IMR-90 (cell line): ENCODE measurements around the gene KLRC3. TPM values are rescaled to one million over a fixed set of nuclear protein-coding genes. Genes with fewer than 3 reads are reported as not detected.

Source experiments
- ATAC-seq: fragments of 200-7000 bp; cut with Tn5 transposase; 2 replicates; pipeline ENCODE4 v1.9.1; 2020; ENCODE audit warnings: low read depth, mild to moderate bottlenecking, moderate library complexity
- BruUV-seq: library from RNA; stranded (reverse); fragments of 400-500 nt; replicated peaks from 2 replicates; lab custom pipeline; 2021; lab: Mats Ljungman, UMichigan
- CTCF ChIA-PET: fragments of 300-600 bp; formaldehyde crosslinking; extraction: SDS; loops from one replicate; lab custom pipeline; 2021; ENCODE audit warnings: antibody characterized with exemption; lab: Yijun Ruan, JAX
- POLR2A ChIA-PET: fragments of 300-600 bp; sonication (Branson Sonifier 250); formaldehyde crosslinking; loops from one replicate; lab custom pipeline; 2022; ENCODE audit warnings: antibody characterized with exemption; ENCODE audit not compliant: unreplicated experiment; lab: Charles Lee
- DNase-seq: peaks from one replicate; pipeline ENCODE4 v3.0.0; 2013
- H2AFZ ChIP-seq: replicated peaks from 2 replicates; pipeline ENCODE3; 2013; ENCODE audit warnings: low read length, mild to moderate bottlenecking; ENCODE audit not compliant: poor library complexity
- H2AK5ac ChIP-seq: 2 replicates; pipeline ENCODE4 v1.6.1; 2013; ENCODE audit warnings: low read depth, low read length, inconsistent platforms
- H2AK9ac ChIP-seq: replicated peaks from 2 replicates; pipeline ENCODE3; 2013; ENCODE audit warnings: mild to moderate bottlenecking, low read depth, low read length, moderate library complexity; ENCODE audit not compliant: poor library complexity
- H2BK120ac ChIP-seq: 2 replicates; pipeline ENCODE4 v1.6.1; 2013; ENCODE audit warnings: low read depth, low read length, inconsistent platforms
- H2BK15ac ChIP-seq: 3 replicates; pipeline ENCODE4 v1.6.1; 2013; ENCODE audit warnings: low read depth, low read length, inconsistent platforms
- H2BK20ac ChIP-seq: 2 replicates; pipeline ENCODE4 v1.6.1; 2013; ENCODE audit warnings: low read depth, mild to moderate bottlenecking, inconsistent platforms, low read length, moderate library complexity
- H2BK5ac ChIP-seq: 2 replicates; pipeline ENCODE4 v1.6.1; 2013; ENCODE audit warnings: mild to moderate bottlenecking, low read depth, low read length, inconsistent platforms; ENCODE audit not compliant: poor library complexity, severe bottlenecking
- H3K14ac ChIP-seq: replicated peaks from 2 replicates; pipeline ENCODE4 v1.6.1; 2013; ENCODE audit warnings: low read depth, low read length, inconsistent platforms
- H3K18ac ChIP-seq: 2 replicates; pipeline ENCODE4 v1.6.1; 2013; ENCODE audit warnings: low read depth, low read length, control low read depth
- H3K23ac ChIP-seq: 2 replicates; pipeline ENCODE4 v1.6.1; 2013; ENCODE audit warnings: low read depth, low read length, inconsistent platforms
- H3K27ac ChIP-seq: 2 replicates; pipeline ENCODE4 v1.5.1; 2013; ENCODE audit warnings: mild to moderate bottlenecking, control low read depth, low read length; ENCODE audit not compliant: insufficient read depth
- H3K27me3 ChIP-seq: 2 replicates; pipeline ENCODE4 v1.6.1; 2013; ENCODE audit warnings: low read length; ENCODE audit not compliant: control insufficient read depth, insufficient read depth
- H3K36me3 ChIP-seq: 2 replicates; pipeline ENCODE4 v1.6.1; 2013; ENCODE audit warnings: low read length, mixed read lengths; ENCODE audit not compliant: control insufficient read depth, insufficient read depth
- H3K4ac ChIP-seq: 2 replicates; pipeline ENCODE4 v1.6.1; 2013; ENCODE audit warnings: low read depth, low read length, inconsistent platforms
- H3K4me1 ChIP-seq: 2 replicates; pipeline ENCODE4 v1.6.1; 2013; ENCODE audit warnings: low read length, mixed read lengths; ENCODE audit not compliant: control insufficient read depth, insufficient read depth
- H3K4me2 ChIP-seq: 2 replicates; pipeline ENCODE4 v1.6.1; 2013; ENCODE audit warnings: low read depth, mild to moderate bottlenecking, control low read depth, low read length, moderate library complexity
- H3K4me3 ChIP-seq: 2 replicates; pipeline ENCODE4 v1.5.1; 2013; ENCODE audit warnings: low read depth, mild to moderate bottlenecking, control low read depth, low read length, moderate library complexity; ENCODE audit not compliant: insufficient read depth
- H3K56ac ChIP-seq: 2 replicates; pipeline ENCODE4 v1.6.1; 2013; ENCODE audit warnings: low read length, inconsistent platforms; ENCODE audit not compliant: insufficient read depth; ENCODE audit errors: extremely low read depth
- H3K79me1 ChIP-seq, 2 experiments: 2 replicates each; pipeline ENCODE4 v1.6.1; 2013; ENCODE audit warnings: low read length in 2 of 2, inconsistent platforms in 1 of 2, low read depth in 1 of 2
- H3K9ac ChIP-seq: 2 replicates; pipeline ENCODE4 v1.6.1; 2013; ENCODE audit warnings: low read depth, low read length, control low read depth
- H3K9me1 ChIP-seq: 2 replicates; pipeline ENCODE4 v1.6.1; 2013; ENCODE audit warnings: low read length, inconsistent platforms; ENCODE audit not compliant: insufficient read depth
- H3K9me3 ChIP-seq: 2 replicates; pipeline ENCODE4 v1.6.1; 2013; ENCODE audit warnings: low read length; ENCODE audit not compliant: control insufficient read depth, insufficient read depth
- H4K20me1 ChIP-seq: 2 replicates; pipeline ENCODE4 v1.6.1; 2013; ENCODE audit warnings: low read length, inconsistent platforms; ENCODE audit not compliant: insufficient read depth
- H4K5ac ChIP-seq: 2 replicates; pipeline ENCODE4 v1.6.1; 2013; ENCODE audit warnings: mild to moderate bottlenecking, low read depth, low read length, control low read depth
- H4K8ac ChIP-seq, 2 experiments: 2 replicates each; pipeline ENCODE4 v1.6.1; 2013; ENCODE audit warnings: low read depth in 2 of 2, low read length in 2 of 2, control low read depth in 1 of 2, inconsistent platforms in 1 of 2
- H4K91ac ChIP-seq: 2 replicates; pipeline ENCODE4 v1.6.1; 2013; ENCODE audit warnings: low read depth, low read length, inconsistent platforms; ENCODE audit not compliant: insufficient read depth
- CEBPB ChIP-seq: IDR thresholded peaks from 2 replicates; pipeline ENCODE4 v1.6.1; 2012; ENCODE audit warnings: low read depth, low read length, improper control_type of control experiment
- FOS ChIP-seq: fragments of 150-350 bp; IDR thresholded peaks from 2 replicates; pipeline ENCODE4 v1.6.1; 2016; ENCODE audit warnings: low read depth, low read length
- SMC3 ChIP-seq: fragments of 150-350 bp; IDR thresholded peaks from 2 replicates; pipeline ENCODE4 v1.6.1; 2016; ENCODE audit warnings: low read depth, mild to moderate bottlenecking, antibody characterized with exemption, low read length, moderate library complexity
- dilution Hi-C: fragments of 300-500 bp; cut with HindIII; formaldehyde crosslinking; loops from one replicate; pipeline ENCODE4 v1.14.3; 2018; ENCODE audit warnings: low sequenced_read_pairs; ENCODE audit not compliant: unreplicated experiment
- in situ Hi-C: fragments of 300-500 bp; cut with MboI; formaldehyde crosslinking; loops from 3 replicates; pipeline ENCODE4 v1.14.3; 2019; ENCODE audit warnings: low sequenced_read_pairs, inconsistent platforms, mixed read lengths
- intact Hi-C: fragments of 100-400 bp; cut with micrococcal nuclease; formaldehyde crosslinking; loops from 2 replicates; pipeline ENCODE4 v1.10.0; 2022
- polyA plus RNA-seq, 3 experiments: library from polyadenylated mRNA; depleted of rRNA; stranded (reverse); fragments of >200 nt; gene quantifications; 2 replicates each; pipeline ENCODE4 v1.2.3, GENCODE V29; 2012; ENCODE audit warnings: low replicate concordance in 1 of 3
- total RNA-seq: library from RNA; depleted of rRNA; stranded (reverse); fragments of >200 nt; gene quantifications from 2 replicates; pipeline ENCODE4 v1.2.3, GENCODE V29; 2012

The KLRC3 gene
- total and polyA plus RNA-seq, 2 of the 4 experiments (the other 2 are of a cell fraction), result not detected

GRCh38 chr12:10400829-10401228 lies 19.6 kb downstream of the KLRC3 start:
- Histone ChIP-seq H3K9ac (no peak overlapping the region), H2AFZ (no peak overlapping the region), H3K9me3 (peaks cover 3% of the 10 kb centered on the region; the same call in 1 of the 2 replicates), H3K4ac (no peak overlapping the region), H2AK9ac (no peak overlapping the region), H3K4me1 (no peaks in the 10 kb centered on the region), H2BK120ac (no peak overlapping the region), H3K18ac (no peak overlapping the region), H3K27me3 (no peaks in the 10 kb centered on the region; the same call in 1 of the 2 replicates), H3K4me2 (peak overlapping the region; percentile 80), H3K9me1 (no peaks in the 10 kb centered on the region), H3K56ac (no peak overlapping the region), H4K20me1 (no peaks in the 10 kb centered on the region), H4K8ac (no peak overlapping the region), H2BK15ac (no peak overlapping the region), H4K91ac (no peak overlapping the region), H3K4me3 (no peak overlapping the region), H2AK5ac (no peak overlapping the region), H3K36me3 (no peaks in the 10 kb centered on the region), H3K14ac (no peak overlapping the region), H4K5ac (no peak overlapping the region), H2BK20ac (no peak overlapping the region), H3K23ac (no peak overlapping the region), H2BK5ac (no peak overlapping the region), H3K79me1 (no peaks in the 10 kb centered on the region), H3K27ac (no peak overlapping the region)
- intact Hi-C loops (loop anchor here (10.0 kb wide), 1 partner anchor 54 kb away; the partner anchor contains the start of gene KLRC1), in situ Hi-C loops (no loop called here), dilution Hi-C loops (no loop called here)
- BruUV-seq, result no TSS peak
- ChIA-PET POLR2A (no interaction called here), CTCF (no interaction called here)
- DNase-seq (peak; percentile 1), ATAC-seq (peak; percentile 90)
- TF ChIP-seq SMC3 (no peak), FOS (no peak), CEBPB (no peak)
